GM18858 (cell line): ENCODE data around the gene PPP2R2C.

ENCODE experiments used
- ATAC-seq: cut with Tn5 transposase; IDR thresholded peaks from one replicate; pipeline ENCODE4 v1.9.1; 2021; ENCODE audit not compliant: unreplicated experiment

The PPP2R2C gene

DNA sequence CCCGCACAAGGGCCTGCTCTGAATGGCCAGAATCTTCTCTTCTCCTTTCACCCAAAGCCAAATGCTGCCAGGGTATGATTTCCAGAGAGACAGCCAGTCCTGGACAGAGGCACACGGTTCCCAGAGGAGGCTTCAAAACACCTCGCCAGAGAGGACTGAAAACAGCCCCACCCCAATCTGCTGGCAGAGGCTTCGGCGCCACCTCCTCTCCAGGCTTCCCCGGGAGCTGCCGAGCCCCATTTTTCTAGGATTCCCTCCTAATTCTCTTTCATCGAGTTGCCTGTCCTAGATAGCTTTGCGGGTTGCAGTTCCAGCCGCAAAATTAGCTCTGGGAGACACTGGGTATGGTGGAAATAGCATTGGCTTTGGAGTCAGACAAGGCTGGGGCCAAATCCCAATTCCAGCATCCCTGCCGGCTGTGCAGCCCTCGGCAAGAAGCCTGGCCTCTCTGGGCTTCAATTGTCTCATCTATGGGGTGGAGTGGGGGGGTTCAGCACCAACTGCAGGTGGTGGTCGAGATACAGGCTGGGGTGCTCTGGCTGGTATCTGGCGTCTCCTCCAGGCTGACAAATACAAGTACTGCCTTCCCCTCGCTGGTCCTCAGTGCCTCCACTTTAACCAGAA, 22.6 kb downstream of the PPP2R2C start:
- no peak for ATAC-seq

DNA sequence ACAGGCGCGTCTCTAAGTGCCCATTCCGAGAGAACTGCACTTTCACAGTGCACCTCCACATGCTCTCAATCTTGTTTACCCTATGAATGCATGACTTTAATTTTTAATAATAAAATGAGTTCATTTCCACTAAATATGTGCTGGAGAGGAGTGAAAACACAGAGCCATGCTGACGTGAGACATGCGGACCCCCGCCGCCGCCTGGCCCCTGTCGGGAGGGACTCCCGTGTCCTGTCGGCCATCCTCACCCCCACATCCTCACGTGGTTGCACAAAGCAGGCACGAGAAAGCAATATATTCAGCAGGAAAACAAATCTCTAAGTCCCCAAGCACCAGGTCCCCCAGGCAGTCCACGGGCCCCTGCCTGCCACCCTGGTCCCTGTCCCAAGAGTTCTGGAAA, 23.1 kb downstream of the PPP2R2C start:
- no peak for ATAC-seq

DNA sequence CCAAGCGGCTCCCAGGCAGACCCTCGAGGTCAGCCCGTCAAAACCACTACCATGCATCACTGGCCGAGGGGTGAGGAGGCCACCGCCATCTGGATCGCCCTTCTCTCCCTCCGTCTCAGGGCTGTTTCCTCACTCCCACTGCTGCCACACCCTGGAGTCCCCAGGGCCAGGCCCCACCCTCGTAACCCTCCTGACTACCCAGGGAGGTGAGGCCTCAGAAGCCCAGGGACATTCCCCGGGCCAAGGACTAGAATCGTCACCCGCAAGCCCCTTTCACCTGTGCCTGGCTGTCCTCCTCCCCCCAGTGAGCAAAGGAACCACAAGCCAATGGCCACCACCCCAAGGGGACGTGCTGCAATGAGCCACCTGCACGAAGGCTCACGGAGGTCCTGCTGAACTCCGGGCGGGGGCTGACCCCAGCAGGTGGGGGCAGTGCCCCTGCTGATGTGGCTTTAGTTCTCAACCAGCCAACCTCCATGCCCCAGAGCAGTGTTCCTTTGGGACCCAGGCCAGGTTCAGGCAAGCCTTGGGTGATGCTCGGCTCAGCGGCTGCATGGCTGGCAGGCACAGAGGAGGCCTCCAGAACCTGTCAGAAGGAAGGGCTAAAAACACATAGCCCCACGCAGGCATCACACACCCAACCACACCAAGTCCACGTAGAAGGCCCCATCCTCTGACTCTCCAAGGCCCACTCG, 23.8 kb downstream of the PPP2R2C start:
- ATAC-seq: no peak

DNA sequence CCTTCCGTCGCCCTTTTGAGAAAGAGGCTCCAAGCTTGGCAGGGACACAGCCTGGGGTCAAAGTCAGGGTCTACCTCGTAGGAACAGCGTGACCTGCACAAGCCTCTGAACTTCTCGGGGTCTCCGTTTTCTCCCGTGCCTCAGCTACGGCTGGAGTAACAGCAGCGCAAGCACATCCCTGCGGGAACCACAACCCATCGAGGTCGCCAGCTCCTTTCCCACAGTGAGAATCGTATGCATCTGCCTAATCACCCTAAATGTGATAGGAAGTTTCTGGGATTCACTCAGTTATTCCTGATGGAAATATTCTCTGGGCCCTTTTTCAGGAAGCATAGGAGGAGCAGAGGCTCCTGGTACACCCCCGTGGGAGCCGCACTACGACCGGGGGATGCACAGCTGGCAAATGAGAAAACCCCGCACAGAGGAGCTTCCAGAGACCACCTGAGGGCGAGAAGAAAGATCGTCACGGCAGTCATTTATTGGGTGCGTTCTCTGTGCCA, 24.7 kb downstream of the PPP2R2C start:
- no peak for ATAC-seq

DNA sequence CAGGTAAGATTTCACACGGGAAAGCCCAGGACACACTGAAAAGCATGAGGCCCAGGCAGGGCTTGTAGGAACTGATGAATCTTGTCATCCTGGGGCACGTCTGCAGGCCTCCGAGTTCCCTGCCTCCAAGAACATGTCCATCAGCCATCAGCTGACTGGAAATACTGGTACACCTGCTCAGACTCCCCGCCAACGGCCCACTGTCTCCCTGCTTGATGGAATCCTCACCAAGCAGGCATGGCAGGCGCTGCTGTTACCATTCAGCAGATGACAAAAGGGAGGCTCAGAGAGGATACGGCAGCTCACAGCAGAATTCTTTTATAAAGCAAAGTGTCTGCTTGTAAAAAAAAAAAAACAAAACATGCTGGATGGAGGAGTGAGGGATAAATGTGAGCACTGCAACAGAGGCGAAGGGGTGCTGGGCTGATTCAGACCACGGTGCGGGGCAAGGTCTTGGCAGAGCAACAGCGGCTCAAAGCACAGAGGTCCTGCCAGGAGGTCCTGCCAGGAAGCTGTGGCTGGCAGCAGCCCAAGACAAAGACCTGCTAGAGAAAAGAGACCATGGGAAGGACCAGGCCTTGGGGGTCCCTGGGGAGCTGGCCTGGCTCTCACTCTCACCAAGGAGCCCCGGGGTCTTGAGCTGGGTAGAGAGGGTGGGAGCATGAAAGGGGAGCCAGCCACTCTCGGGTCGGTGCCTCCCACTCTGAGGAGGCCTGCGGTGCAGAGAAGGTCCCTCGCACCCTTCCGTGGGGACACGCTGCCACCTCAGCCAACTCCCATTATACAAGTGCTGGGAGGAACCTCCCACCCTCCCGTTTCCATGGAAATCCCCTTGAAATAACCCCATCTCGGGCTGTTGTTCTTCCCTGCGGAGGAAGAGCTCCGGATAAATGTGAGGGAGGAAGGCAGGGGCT, 25.6 kb downstream of the PPP2R2C start:
- no peak for ATAC-seq

DNA sequence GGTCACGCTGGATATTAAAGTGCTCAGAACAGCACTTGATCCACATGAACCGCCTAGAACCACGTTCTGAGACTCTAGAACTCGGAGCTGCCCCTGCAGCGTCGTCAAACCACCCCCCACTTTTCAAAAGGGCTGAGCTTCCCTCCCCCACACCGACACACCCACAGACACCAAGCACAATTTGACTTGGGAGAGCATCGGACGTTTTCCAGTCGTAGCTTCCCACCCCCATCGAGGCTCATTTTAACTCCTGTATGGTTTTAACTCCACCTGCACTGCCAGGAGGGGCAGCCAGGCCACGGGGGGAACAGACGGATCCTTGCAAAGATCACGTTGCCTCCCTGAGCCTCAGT, 26.3 kb downstream of the PPP2R2C start:
- no peak for ATAC-seq

DNA sequence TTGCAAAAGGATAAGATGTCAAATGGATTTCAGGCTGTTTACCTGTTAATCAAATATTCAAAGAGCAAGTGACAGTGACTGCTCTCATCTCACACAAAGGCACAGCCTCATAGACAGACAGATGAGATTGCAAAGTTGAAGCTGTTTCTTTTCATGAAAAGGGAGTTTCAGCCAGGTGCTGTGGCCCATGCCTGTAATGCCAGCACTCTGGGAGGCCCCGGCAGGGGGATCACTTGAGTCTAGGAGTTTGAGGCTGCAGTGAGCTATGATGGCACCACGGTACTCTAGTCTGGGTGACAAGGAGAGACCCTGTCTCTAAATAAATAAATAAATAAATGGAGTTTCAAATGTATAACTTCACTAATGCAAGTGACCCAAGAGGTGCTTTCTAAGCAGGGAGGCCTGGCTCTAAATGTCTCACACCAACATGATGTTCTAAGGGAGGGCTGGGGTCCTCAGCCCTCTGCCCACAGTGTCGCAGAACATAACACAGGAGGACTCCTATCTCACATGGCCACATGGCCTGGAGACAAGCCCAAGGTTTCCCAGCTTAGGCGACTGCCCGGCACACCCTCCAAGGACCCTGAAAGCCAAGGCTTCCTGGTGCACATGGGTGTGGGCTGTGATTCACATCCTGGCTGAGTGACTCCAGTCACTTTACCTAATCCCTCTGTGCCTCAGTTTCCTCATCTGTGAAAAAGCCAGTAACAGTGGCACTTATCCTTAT, 26.8 kb downstream of the PPP2R2C start:
- ATAC-seq: no peak

DNA sequence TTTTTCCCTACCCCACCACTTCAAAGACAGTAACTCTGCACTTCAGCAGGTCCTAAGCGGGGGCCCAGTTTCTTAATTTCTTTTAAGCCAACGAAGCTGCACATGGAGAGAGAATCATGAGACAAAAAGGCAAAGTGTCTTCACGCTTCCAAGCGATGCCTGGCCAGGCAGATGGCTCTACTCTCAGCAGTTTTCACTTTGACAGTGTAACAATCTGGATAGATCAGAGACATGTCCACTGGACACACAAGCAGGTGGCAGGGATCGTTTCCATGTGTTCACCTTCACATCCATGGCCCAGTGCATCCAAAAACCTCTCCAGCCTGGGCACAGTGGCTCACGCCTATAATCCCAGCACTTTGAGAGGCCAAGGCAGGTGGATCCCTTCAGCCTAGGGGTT, 27.8 kb downstream of the PPP2R2C start:
- no peak for ATAC-seq

DNA sequence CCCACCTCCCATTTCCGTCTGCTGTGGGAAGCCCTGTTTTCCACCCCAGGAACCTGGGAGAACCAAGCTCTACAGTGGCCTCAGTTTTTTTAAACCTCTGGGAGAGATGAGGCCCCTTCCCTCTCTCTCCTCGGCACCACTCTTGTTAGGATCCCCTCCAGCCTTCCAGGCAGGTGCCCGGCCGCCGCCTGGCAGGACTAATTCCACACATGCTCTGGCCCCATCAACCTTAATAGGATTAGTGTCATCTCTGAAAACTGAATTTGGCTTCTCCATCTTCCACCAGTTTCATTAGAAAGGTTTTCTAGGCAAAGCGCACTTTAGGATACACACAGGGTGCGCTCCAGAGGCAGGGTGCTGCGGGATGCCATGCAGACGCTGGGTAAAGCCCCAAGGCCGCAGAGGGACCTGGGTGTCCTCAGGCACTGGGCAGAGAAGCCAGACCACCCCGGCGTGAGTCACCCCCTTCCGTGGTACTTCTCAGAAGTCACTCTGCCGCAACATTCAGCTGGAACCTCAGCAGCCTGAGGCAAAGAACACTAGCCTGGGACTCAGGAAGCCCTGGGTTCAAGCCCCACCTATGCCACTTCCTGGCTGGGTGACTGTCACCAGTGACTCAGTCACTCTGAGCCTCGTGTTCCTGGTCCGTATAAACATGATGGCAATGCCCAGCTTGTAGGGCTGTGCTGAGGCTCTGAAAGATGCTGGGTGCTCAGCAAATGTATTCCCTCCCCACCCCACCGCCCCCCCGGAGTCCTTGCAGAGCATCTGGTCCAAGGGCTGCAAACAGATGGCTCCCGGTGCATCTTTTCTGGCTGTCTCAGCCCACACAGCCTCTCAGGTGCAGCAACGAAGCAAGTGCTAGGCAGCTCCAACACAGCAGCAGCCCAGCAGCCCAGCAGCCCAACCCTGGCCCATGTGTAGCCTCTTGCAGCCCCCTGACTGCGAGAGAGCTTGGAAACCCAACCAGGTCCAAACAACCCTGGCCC, 29.1 kb downstream of the PPP2R2C start:
- no peak for ATAC-seq

DNA sequence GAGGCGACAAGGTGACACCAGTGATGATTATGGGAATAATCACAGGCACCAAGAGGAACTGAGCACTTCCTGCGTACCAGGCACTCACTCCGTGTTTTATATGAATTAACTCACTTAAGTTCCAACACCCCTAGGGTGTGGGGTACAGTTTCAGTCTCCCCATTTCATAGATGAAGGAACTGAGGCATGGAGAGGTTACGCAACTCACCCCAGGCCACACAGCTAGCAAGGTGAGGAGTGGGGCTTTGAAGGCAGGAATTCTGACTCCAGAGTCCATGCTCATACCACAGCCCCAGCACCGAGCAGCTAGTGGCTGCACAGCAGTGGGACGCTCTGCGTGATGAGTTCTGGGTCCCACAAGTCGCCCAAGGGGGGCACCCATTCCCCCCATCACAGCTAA, 29.9 kb downstream of the PPP2R2C start:
- no peak for ATAC-seq

DNA sequence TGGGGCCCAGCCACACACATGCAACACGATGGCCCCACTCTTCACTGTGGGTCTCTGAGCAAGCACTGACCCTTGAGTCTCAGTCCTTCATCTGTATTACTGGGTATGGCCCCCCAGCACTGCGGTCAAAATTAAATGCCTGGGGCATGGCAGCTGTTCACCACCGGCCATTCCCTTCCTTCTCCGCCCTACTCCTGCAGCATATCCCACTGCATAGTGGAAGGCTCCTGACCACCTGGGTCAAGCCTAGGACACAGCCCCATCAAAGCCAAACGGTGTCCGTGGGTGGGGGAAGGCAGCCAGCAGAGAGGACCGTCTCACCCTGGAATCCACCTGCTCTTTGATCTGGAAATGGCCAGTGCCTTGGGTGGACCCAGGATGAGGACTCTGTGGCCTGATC, 30.7 kb downstream of the PPP2R2C start:
- ATAC-seq: no peak

DNA sequence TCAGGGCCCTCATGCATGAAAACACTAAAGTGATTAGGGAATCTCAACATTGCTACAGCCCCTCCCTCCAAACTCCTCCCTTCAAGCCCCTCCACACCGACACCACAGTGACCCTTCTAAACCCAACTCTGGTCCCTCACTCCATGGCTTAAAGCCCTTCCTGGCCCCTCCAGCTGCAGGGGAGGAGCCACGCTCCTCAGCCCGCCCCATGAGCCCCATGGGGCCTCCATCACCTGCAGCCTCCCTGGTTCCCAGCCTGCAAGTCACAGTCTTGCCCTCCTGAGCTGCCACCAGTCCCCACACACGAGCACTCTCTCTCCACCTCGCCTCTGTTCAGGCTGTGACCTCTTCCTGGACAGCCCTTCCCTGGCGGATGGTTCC, 31.2 kb downstream of the PPP2R2C start:
- ATAC-seq: no peak

DNA sequence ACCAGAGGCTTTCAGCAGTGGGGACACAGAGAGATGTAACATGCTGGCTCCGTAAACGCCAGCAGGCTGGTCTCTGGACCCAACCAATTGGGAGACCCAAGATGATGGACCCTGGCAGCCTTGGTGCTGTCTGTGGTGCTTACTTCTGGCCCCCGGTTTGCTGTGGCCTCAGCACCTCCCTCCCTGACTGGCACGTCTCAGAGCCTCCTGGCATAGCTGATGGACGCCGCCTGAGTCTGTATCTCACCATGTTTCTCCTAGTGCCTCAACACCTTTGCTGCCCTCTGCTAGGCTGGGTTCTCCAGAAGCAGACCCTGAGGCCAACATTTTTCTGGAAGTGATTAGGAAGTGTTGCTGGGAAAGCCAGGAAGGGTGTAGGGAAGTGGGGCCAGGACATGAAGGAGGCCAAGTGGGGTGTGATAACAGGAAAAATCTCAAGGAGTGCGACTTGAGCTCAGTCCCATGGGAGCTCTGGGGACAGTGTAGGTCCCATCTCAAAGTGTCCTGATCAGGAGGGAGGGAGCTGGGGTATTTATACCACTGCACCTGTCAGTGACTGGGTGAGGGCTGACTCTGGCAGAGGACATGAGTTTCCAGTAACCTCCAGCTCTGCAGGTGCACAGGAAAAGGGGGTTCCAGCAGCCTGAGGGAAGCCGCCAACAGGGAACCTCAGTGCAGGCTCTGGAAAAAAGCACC, 31.8 kb downstream of the PPP2R2C start:
- no peak for ATAC-seq

DNA sequence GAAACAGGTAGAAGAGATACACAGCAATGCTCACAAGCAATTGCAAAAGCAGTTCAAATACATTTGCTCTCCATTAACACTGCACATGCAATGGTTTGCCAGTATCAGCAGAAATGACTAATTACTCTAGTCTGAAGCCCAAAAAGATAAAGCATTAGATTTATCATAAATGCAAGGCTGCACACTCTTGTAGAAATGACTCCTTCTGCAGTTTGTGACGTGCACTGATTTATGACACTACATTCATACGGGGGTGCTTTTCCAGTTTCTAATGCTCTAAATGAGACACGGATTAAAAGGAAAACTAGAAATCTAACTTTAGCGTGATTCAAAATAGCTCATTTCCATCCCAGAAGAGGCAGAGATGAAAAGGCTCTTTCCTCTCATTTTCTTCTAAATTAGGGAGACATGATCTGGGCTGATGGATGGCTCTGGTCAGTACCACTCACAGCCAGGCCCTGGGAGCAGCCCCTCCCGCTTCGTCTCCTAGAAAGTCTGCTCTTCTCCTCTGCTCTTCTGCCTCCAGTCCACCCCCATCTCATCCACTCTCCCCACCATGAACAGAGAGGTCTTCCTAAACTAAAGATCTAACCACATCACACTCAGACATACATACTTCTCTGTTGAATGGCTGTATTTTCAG, 33.2 kb downstream of the PPP2R2C start:
- no peak for ATAC-seq

DNA sequence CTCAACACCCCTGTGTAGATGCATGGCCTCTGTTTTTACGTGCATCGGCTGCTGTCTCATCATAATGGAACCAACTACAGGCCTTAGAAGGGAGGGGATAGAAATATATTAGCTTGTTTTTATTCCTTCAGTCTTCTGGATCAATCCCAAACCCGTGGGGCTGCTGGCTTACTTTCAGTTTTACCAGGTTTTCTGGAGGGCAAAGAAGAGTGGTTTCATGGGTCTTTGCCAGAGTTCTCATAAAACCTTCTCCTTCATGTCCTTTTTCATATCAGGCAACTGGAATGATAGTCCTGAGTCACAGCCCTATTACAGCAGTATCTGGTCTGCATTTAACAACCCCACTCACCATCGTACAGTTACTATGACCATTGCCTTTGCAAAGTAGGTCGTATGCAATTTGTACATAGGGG, 34.6 kb downstream of the PPP2R2C start:
- no peak for ATAC-seq

DNA sequence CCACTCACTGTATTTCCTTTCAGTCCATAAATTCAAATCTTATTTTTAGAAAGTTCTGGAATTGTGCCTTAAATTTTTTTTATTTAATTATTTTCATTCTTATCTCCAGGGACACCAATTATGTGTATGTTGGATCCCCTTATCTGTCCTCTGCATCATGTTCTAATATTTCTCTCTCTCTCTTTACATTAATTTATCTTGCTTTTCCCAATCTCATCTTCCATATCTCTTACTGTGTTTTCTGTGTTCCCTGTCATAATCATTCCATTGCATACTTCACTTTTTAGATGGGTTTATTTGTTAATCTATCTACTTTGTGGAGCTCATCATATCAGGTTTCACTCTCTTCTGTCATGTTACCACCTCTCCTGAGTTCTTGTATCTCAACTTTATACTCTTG, 37.4 kb downstream of the PPP2R2C start:
- no peak for ATAC-seq

DNA sequence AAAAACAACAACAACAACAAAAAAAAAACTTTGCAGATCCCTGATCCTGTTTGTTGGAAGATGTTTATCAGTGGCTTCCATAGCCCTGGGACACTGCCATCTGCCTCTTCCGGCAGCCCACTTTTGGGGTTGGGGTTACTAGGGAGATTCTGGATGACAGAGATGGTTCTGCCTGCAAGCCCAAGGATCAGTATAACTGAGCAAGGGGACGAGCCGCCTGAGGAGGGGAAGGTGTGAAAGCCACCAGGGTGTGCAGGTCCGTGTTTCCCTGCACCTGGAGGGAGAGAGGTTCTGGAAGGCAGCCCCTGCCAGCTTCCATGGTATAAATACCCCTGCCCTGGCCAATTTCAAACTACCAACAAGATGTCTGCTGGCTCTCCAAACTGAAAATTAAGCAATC, 41.5 kb downstream of the PPP2R2C start:
- no peak for ATAC-seq

DNA sequence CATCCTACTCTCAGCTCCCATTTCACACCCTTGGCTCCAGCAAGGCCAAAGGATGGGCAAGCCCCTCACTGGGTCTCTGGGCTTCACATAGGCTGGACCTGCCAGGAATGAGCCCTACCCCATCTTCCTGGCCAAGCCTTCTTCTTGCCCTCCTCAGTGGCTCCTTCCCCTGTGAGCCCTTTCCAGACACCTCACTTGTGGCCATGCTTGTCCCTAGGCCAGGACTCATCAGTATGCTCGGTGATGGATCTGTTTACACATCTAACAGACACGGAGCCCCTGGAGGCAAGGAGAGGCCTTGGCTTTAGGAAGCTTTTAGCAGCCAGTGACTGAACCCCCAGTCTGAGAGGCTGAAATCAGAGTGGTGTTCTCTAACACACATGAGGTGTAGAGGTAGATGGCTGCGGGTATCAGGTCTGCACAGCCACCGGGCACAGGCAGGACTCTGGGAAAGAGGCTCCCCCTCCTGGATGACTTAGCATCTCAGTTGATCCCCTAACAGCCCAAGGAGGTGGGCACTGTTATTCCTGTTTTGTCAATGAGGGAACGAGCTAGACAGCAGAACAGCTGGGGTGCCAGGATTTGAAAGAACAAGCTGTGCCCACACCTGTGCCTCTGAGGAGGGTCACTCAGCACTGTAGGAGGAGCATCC, 44.8 kb downstream of the PPP2R2C start:
- ATAC-seq: no peak
